ENCODE measurements around the gene SCAF4.

GRCh38 chr21:31629972-31630711 lies 101.8 kb downstream of the SCAF4 start:
- TF ChIP-seq CTCF (conservative IDR thresholded peaks at IDR 0.05; ENCODE audit: low read length) (no peak), EZH2phosphoT487 (IDR thresholded peaks at IDR 0.05; ENCODE audit: borderline replicate concordance, low read depth, low read length) (no peak)
